KMS-11 (cell line): ENCODE measurements around the gene IKBKE.

Experiments used
- H2AFZ ChIP-seq: fragments of 200-600 bp; sonication (generic); 2 replicates; pipeline ENCODE4 v1.6.1; 2016; ENCODE audit warnings: antibody characterized with exemption, mixed run types, low read depth
- H3K27ac ChIP-seq: fragments of 200-600 bp; sonication (generic); 2 replicates; pipeline ENCODE4 v1.6.1; 2016; ENCODE audit warnings: mild to moderate bottlenecking, mixed run types
- H3K27me3 ChIP-seq: fragments of 200-600 bp; sonication (generic); 2 replicates; pipeline ENCODE4 v1.6.1; 2017; ENCODE audit warnings: mild to moderate bottlenecking, low read depth, mixed run types, moderate library complexity; ENCODE audit not compliant: insufficient read depth
- H3K36me3 ChIP-seq: fragments of 200-600 bp; sonication (generic); 2 replicates; pipeline ENCODE4 v1.6.1; 2017; ENCODE audit warnings: mild to moderate bottlenecking, mixed run types; ENCODE audit not compliant: insufficient read depth
- H3K4me1 ChIP-seq: fragments of 200-600 bp; sonication (generic); 2 replicates; pipeline ENCODE4 v1.6.1; 2016; ENCODE audit warnings: mild to moderate bottlenecking, low read depth, mixed run types; ENCODE audit not compliant: poor library complexity, severe bottlenecking
- H3K4me2 ChIP-seq: fragments of 200-600 bp; sonication (generic); 2 replicates; pipeline ENCODE4 v1.7.0; 2016; ENCODE audit warnings: mild to moderate bottlenecking, mixed run types
- H3K4me3 ChIP-seq: fragments of 200-600 bp; sonication (generic); IDR thresholded peaks from 2 replicates; pipeline ENCODE4 v1.6.1; 2017; ENCODE audit warnings: low read depth, low read length, mixed read lengths; ENCODE audit not compliant: insufficient read depth
- H3K79me2 ChIP-seq: fragments of 200-600 bp; sonication (generic); 2 replicates; pipeline ENCODE4 v1.6.1; 2016; ENCODE audit warnings: low read depth, mixed run types; ENCODE audit not compliant: insufficient read depth
- H3K9ac ChIP-seq: fragments of 200-600 bp; sonication (generic); 2 replicates; pipeline ENCODE4 v1.6.1; 2016; ENCODE audit warnings: mild to moderate bottlenecking, mixed run types
- H4K20me1 ChIP-seq: fragments of 200-600 bp; sonication (generic); 2 replicates; pipeline ENCODE4 v1.6.1; 2016; ENCODE audit warnings: mild to moderate bottlenecking, mixed run types; ENCODE audit not compliant: insufficient read depth
- CTCF ChIP-seq: fragments of 200-600 bp; sonication (generic); conservative IDR thresholded peaks from 2 replicates; pipeline ENCODE4 v1.6.1; 2017; ENCODE audit warnings: low read depth, mild to moderate bottlenecking, antibody characterized with exemption, low read length, moderate library complexity, mixed read lengths

Gene IKBKE

DNA sequence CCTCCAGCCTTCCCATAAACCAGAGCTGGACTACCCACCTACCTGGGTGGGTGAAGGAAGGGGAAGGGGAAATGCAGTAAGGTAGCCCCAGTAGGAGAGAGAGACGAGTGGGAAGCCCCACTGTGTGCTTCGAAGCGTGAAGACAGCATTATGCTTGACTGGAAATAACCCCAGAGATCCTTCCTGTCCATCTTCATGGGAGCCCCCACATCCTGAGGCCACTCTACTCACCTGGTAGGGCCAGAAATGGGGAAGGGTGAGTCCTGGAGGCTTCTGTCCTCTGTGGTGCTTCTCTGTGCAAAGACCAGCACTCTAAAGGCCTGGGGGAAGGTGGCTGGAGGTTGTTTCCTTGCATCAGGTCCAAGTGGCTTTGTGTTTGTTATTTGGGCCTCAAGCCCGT lies 27.1 kb downstream of the IKBKE start:
- H3K4me1 ChIP-seq, result no peaks in the 10 kb centered on the region
- no peak overlapping the region for H2AFZ ChIP-seq
- no peak overlapping the region for H3K27ac ChIP-seq
- no peaks in the 10 kb centered on the region for H3K79me2 ChIP-seq
- H4K20me1 ChIP-seq, result no peaks in the 10 kb centered on the region
- H3K4me2 ChIP-seq, result no peak overlapping the region
- H3K27me3 ChIP-seq, result no peaks in the 10 kb centered on the region
- no peak overlapping the region for H3K9ac ChIP-seq
- TF ChIP-seq CTCF, result no peak
- H3K4me3 ChIP-seq, result no peak overlapping the region
- no peaks in the 10 kb centered on the region for H3K36me3 ChIP-seq

GRCh38 chr1:206497774-206498173 lies 27.5 kb downstream of the IKBKE start:
- Histone ChIP-seq H3K4me2 (no peak overlapping the region), H3K9ac (no peak overlapping the region), H3K36me3 (no peaks in the 10 kb centered on the region), H3K4me1 (no peaks in the 10 kb centered on the region), H3K27ac (no peak overlapping the region), H2AFZ (no peak overlapping the region), H3K27me3 (no peaks in the 10 kb centered on the region), H3K79me2 (no peaks in the 10 kb centered on the region), H3K4me3 (no peak overlapping the region), H4K20me1 (no peaks in the 10 kb centered on the region)
- TF ChIP-seq CTCF, result no peak

- no peaks in the 10 kb centered on the region for H4K20me1 ChIP-seq
- no peak overlapping the region for H2AFZ ChIP-seq
- no peaks in the 10 kb centered on the region for H3K4me1 ChIP-seq
- H3K4me3 ChIP-seq, result no peak overlapping the region
- H3K79me2 ChIP-seq, result no peaks in the 10 kb centered on the region
- H3K9ac ChIP-seq, result no peak overlapping the region
- no peak overlapping the region for H3K4me2 ChIP-seq
- no peaks in the 10 kb centered on the region for H3K36me3 ChIP-seq
- no peak overlapping the region for H3K27ac ChIP-seq
- TF ChIP-seq CTCF, result no peak
- H3K27me3 ChIP-seq, result no peaks in the 10 kb centered on the region
Observed at GRCh38 chr1:206498685-206499084, 28.4 kb downstream of the IKBKE start.

DNA sequence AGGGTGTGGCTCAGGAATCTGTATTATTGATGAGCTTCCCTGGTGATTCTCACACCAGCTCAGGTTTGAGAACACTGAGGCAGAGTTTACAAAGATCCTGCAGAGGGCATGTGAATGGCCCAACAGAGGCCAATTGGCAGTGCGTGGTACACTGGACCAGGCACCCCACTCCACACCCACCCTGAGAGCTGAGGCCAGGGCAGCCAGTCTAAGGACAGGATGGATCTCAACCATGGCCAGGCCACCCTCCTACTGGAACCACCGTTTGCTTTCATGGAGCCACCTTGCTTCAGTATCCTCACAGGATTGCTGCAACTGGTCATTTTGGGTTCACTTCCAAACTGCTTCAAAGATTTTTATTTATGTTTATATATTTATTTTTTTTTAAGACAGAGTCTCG lies 29.8 kb downstream of the IKBKE start:
- Histone ChIP-seq H4K20me1 (no peaks in the 10 kb centered on the region), H3K27me3 (peaks cover 5% of the 10 kb centered on the region; the same call in 1 of the 2 replicates), H3K9ac (no peak overlapping the region), H3K79me2 (no peaks in the 10 kb centered on the region), H2AFZ (no peak overlapping the region), H3K36me3 (no peaks in the 10 kb centered on the region), H3K4me1 (no peaks in the 10 kb centered on the region), H3K4me2 (no peak overlapping the region), H3K27ac (no peak overlapping the region), H3K4me3 (no peak overlapping the region)
- TF ChIP-seq CTCF, result no peak
